GM12892 (cell line): ENCODE measurements around the gene SPINDOC.

Experiments used
- POLR2A ChIP-seq: IDR thresholded peaks from 2 replicates; pipeline ENCODE4 v1.6.1; 2011; ENCODE audit warnings: low read depth, low read length, control low read depth
- POLR2AphosphoS5 ChIP-seq: IDR thresholded peaks from 2 replicates; pipeline ENCODE4 v1.6.1; 2011; ENCODE audit warnings: low read depth, low read length, control low read depth

GRCh38 chr11:63831326-63831725 lies 18.1 kb downstream of the SPINDOC start:
- TF ChIP-seq POLR2AphosphoS5, result no peak
- TF ChIP-seq POLR2A, result no peak
